Testis (tissue), 3 donors: ENCODE data around the gene PELI1. TPM values are rescaled to one million over a fixed set of nuclear protein-coding genes. Genes with fewer than 3 reads are reported as not detected.

Source experiments
- DNase-seq: peaks from one replicate; pipeline ENCODE4 v3.0.0-alpha.2; 2019
- H3K27ac ChIP-seq, 2 donors: fragments of 200-600 bp; sonication (generic); one replicate each; pipeline ENCODE4 v1.5.1; 2019
- H3K27me3 ChIP-seq: fragments of 200-600 bp; sonication (generic); one replicate; pipeline ENCODE4 v1.5.1; 2019
- H3K36me3 ChIP-seq: fragments of 200-600 bp; sonication (generic); one replicate; pipeline ENCODE4 v1.5.1; 2017; ENCODE audit warnings: low read depth; ENCODE audit errors: missing control alignments
- H3K4me1 ChIP-seq: fragments of 200-600 bp; sonication (generic); one replicate; pipeline ENCODE4 v1.5.1; 2019
- H3K4me3 ChIP-seq, 2 donors: fragments of 200-600 bp; sonication (generic); one replicate each; pipeline ENCODE4 v1.5.1; 2017 to 2019
- H3K9me3 ChIP-seq: fragments of 200-600 bp; sonication (generic); one replicate; pipeline ENCODE4 v1.5.1; 2017
- CTCF ChIP-seq, 3 experiments: fragments of 450-650 bp in 2 of 3; fragments of 200-600 bp in 1 of 3; sonication (generic) in 1 of 3; IDR thresholded peaks; one replicate each; pipeline ENCODE4 v1.5.1; 2016 to 2019; ENCODE audit warnings: antibody characterized with exemption in 3 of 3, mild to moderate bottlenecking in 2 of 3, moderate library complexity in 1 of 3
- POLR2A ChIP-seq: fragments of 450-650 bp; IDR thresholded peaks from one replicate; pipeline ENCODE4 v1.6.1; 2017; ENCODE audit warnings: antibody characterized with exemption, mild to moderate bottlenecking, moderate library complexity
- WGBS, 2 donors: methylation state at CpG; one replicate each; pipeline ENCODE4 v1.1.5; 2018; 5-methylcytosine and 5-hydroxymethylcytosine counted together
- intact Hi-C: fragments of 100-400 bp; cut with DNase I; formaldehyde crosslinking; loops from one replicate; pipeline ENCODE4 v1.15.1; 2023; ENCODE audit warnings: low total_unique reads
- polyA plus RNA-seq: library from polyadenylated mRNA; stranded (reverse); fragments of 350-450 nt; fragmentation: Illumina TruSeq; extraction: RNeasy Lipid Tissue Mini Kit (QIAGEN cat#74804); gene quantifications from one replicate; pipeline ENCODE4 v1.2.3, GENCODE V29; 2014; ENCODE audit warnings: low read depth, low replicate concordance; ENCODE audit not compliant: insufficient read depth
- total RNA-seq, 2 donors: library from RNA; depleted of rRNA; stranded (reverse); fragments of >200 nt; gene quantifications; one replicate each; pipeline ENCODE4 v1.2.3, GENCODE V29; 2016

The PELI1 gene
- total and polyA plus RNA-seq, 3 donors from 2014 or later: 22.4 to 48.0 (median 40.9) TPM

- TF ChIP-seq POLR2A (no peak), CTCF (IDR thresholded peaks at IDR 0.05) (no peak)
- no peaks in the 10 kb centered on the region for H3K27me3 ChIP-seq
- H3K9me3 ChIP-seq: no peaks in the 10 kb centered on the region
- no peaks in the 10 kb centered on the region for H3K4me1 ChIP-seq
- H3K27ac ChIP-seq: no peak overlapping the region
- no peaks in the 10 kb centered on the region for H3K36me3 ChIP-seq
- DNase-seq: no peak
- intact Hi-C loops: no loop called here
- no peak overlapping the region for H3K4me3 ChIP-seq
Observed at GRCh38 chr2:64157792-64158191, 13.6 kb upstream of the PELI1 start.

GRCh38 chr2:64153811-64154210 is 9.6 kb upstream of the PELI1 start:
- TF ChIP-seq POLR2A (no peak), CTCF (IDR thresholded peaks at IDR 0.05) (no peak)
- no peak for DNase-seq
- Histone ChIP-seq H3K4me3 (no peak overlapping the region), H3K9me3 (no peaks in the 10 kb centered on the region), H3K36me3 (no peaks in the 10 kb centered on the region), H3K4me1 (no peaks in the 10 kb centered on the region), H3K27me3 (no peaks in the 10 kb centered on the region), H3K27ac (no peak overlapping the region)
- intact Hi-C loops: no loop called here
- 88 to 94% methylated on average over 4 of the region's 4 CpGs for WGBS, 2 donors

GRCh38 chr2:64151476-64151875 is 7.3 kb upstream of the PELI1 start:
- no peak overlapping the region for H3K27ac ChIP-seq
- TF ChIP-seq POLR2A (no peak), CTCF (IDR thresholded peaks at IDR 0.05) (no peak)
- H3K36me3 ChIP-seq: no peaks in the 10 kb centered on the region
- no peaks in the 10 kb centered on the region for H3K4me1 ChIP-seq
- H3K27me3 ChIP-seq: no peaks in the 10 kb centered on the region
- H3K4me3 ChIP-seq: no peak overlapping the region
- 86 to 94% methylated on average over 1 of the region's 1 CpG for WGBS, 2 donors
- no peaks in the 10 kb centered on the region for H3K9me3 ChIP-seq
- intact Hi-C loops: no loop called here
- no peak for DNase-seq

GRCh38 chr2:64145714-64146113 is 1.5 kb upstream of the PELI1 start:
- Histone ChIP-seq H3K4me1 (peaks cover 12% of the 10 kb centered on the region), H3K27ac (no peak overlapping the region), H3K27me3 (no peaks in the 10 kb centered on the region), H3K9me3 (no peaks in the 10 kb centered on the region), H3K36me3 (no peaks in the 10 kb centered on the region), H3K4me3 (no peak overlapping the region)
- no peak for DNase-seq
- intact Hi-C loops: no loop called here
- 42 to 46% methylated on average over 1 of the region's 1 CpG for WGBS, 2 donors
- no peak for TF ChIP-seq POLR2A
- TF ChIP-seq CTCF (IDR thresholded peaks at IDR 0.05): no peak

GRCh38 chr2:64145119-64145518 is 899 bp upstream of the PELI1 start:
- DNase-seq: no peak
- no peak for TF ChIP-seq CTCF (IDR thresholded peaks at IDR 0.05)
- no peak for TF ChIP-seq POLR2A
- H3K27me3 ChIP-seq: no peaks in the 10 kb centered on the region
- 65 to 70% methylated on average over 7 of the region's 7 CpGs for WGBS, 2 donors
- intact Hi-C loops: no loop called here
- H3K4me1 ChIP-seq: peaks cover 12% of the 10 kb centered on the region
- H3K27ac ChIP-seq: no peak overlapping the region
- no peaks in the 10 kb centered on the region for H3K9me3 ChIP-seq
- H3K36me3 ChIP-seq: no peaks in the 10 kb centered on the region
- H3K4me3 ChIP-seq: no peak overlapping the region
